Osteoblast (primary cell): ENCODE measurements around the gene TRPT1. TPM values are rescaled to one million over a fixed set of nuclear protein-coding genes. Genes with fewer than 3 reads are reported as not detected.

Experiments
- DNase-seq: peaks from one replicate; pipeline ENCODE4 v3.0.0; 2011; ENCODE audit warnings: low spot score, mixed read lengths; ENCODE audit not compliant: insufficient read length; ENCODE audit errors: missing footprints
- H2AFZ ChIP-seq: 2 replicates; pipeline ENCODE4 v1.6.0; 2011; ENCODE audit warnings: mild to moderate bottlenecking, low read length
- H3K27ac ChIP-seq: 2 replicates; pipeline ENCODE4 v1.5.1; 2011; ENCODE audit warnings: mild to moderate bottlenecking, low read depth, low read length, moderate library complexity
- H3K27me3 ChIP-seq: 2 replicates; pipeline ENCODE4 v1.6.0; 2012; ENCODE audit warnings: mild to moderate bottlenecking, control low read depth, inconsistent platforms, low read length, moderate library complexity; ENCODE audit not compliant: insufficient read depth
- H3K36me3 ChIP-seq: 2 replicates; pipeline ENCODE4 v1.5.1; 2011; ENCODE audit warnings: mild to moderate bottlenecking, low read length, control low read depth, moderate library complexity; ENCODE audit not compliant: insufficient read depth
- H3K4me1 ChIP-seq: 2 replicates; pipeline ENCODE4 v1.5.1; 2011; ENCODE audit warnings: mild to moderate bottlenecking, low read length, control low read depth, moderate library complexity; ENCODE audit not compliant: insufficient read depth
- H3K4me2 ChIP-seq: 2 replicates; pipeline ENCODE4 v1.6.0; 2011; ENCODE audit warnings: mild to moderate bottlenecking, low read length; ENCODE audit not compliant: insufficient read depth
- H3K4me3 ChIP-seq: fragments of 200-600 bp; sonication (generic); 3 replicates; pipeline ENCODE4 v1.5.1; 2012; ENCODE audit warnings: mild to moderate bottlenecking, low read length, inconsistent platforms; ENCODE audit not compliant: insufficient read depth
- H3K79me2 ChIP-seq: 2 replicates; pipeline ENCODE4 v1.6.0; 2012; ENCODE audit warnings: mild to moderate bottlenecking, low read length, control low read depth, inconsistent platforms; ENCODE audit not compliant: insufficient read depth
- H3K9me3 ChIP-seq: 2 replicates; pipeline ENCODE4 v1.5.1; 2011; ENCODE audit warnings: low read depth, low read length, control low read depth
- H4K20me1 ChIP-seq: 2 replicates; pipeline ENCODE4 v1.6.0; 2012; ENCODE audit warnings: mild to moderate bottlenecking, low read length, control low read depth; ENCODE audit not compliant: insufficient read depth
- CTCF ChIP-seq: IDR thresholded peaks from 2 replicates; pipeline ENCODE4 v1.5.1; 2011; ENCODE audit warnings: mild to moderate bottlenecking, low read depth, low read length, moderate library complexity; ENCODE audit errors: extremely low read depth
- total RNA-seq: library from RNA; depleted of rRNA; stranded (reverse); fragments of >200 nt; gene quantifications from 2 replicates; pipeline ENCODE4 v1.2.3, GENCODE V29; 2012

Gene TRPT1
- total RNA-seq, 1 donor, result 32.2 TPM

GRCh38 chr11:64253043-64253442 is 27.1 kb upstream of the TRPT1 start:
- TF ChIP-seq CTCF, result no peak
- Histone ChIP-seq H3K4me3 (no peak overlapping the region), H3K4me2 (peak overlapping the region; percentile 98), H2AFZ (no peak overlapping the region), H3K79me2 (peaks cover 30% of the 10 kb centered on the region), H4K20me1 (no peaks in the 10 kb centered on the region), H3K27me3 (no peaks in the 10 kb centered on the region), H3K4me1 (peaks cover 7% of the 10 kb centered on the region), H3K9me3 (no peaks in the 10 kb centered on the region), H3K27ac (no peak overlapping the region), H3K36me3 (peaks cover 22% of the 10 kb centered on the region)
- peak; percentile 85 for DNase-seq

- H3K4me2 ChIP-seq, result peak overlapping the region; percentile 98
- peak; percentile 61 for TF ChIP-seq CTCF
- peaks cover 20% of the 10 kb centered on the region for H3K36me3 ChIP-seq
- DNase-seq, result peak; percentile 99
- H3K4me3 ChIP-seq, result peak overlapping the region; percentile 91
- H2AFZ ChIP-seq, result peak overlapping the region; percentile 63
- peaks cover 7% of the 10 kb centered on the region for H3K4me1 ChIP-seq
- H3K27me3 ChIP-seq, result no peaks in the 10 kb centered on the region
- no peaks in the 10 kb centered on the region for H4K20me1 ChIP-seq
- no peaks in the 10 kb centered on the region for H3K9me3 ChIP-seq
- peak overlapping the region; percentile 58 for H3K27ac ChIP-seq
- H3K79me2 ChIP-seq, result peaks cover 30% of the 10 kb centered on the region
Observed at GRCh38 chr11:64252003-64252872, 26.3 kb upstream of the TRPT1 start.

- H3K27ac ChIP-seq, result peak overlapping the region; percentile 58
- peak overlapping the region; percentile 91 for H3K4me3 ChIP-seq
- TF ChIP-seq CTCF, result no peak
- DNase-seq, result no peak
- H3K79me2 ChIP-seq, result peaks cover 30% of the 10 kb centered on the region
- H3K4me1 ChIP-seq, result peaks cover 11% of the 10 kb centered on the region
- H3K4me2 ChIP-seq, result peak overlapping the region; percentile 98
- no peaks in the 10 kb centered on the region for H3K9me3 ChIP-seq
- H2AFZ ChIP-seq, result peak overlapping the region; percentile 63
- no peaks in the 10 kb centered on the region for H3K27me3 ChIP-seq
- peaks cover 19% of the 10 kb centered on the region for H3K36me3 ChIP-seq
- no peaks in the 10 kb centered on the region for H4K20me1 ChIP-seq
Observed at GRCh38 chr11:64251753-64252002, 25.7 kb upstream of the TRPT1 start.

- TF ChIP-seq CTCF, result peak; percentile 49
- Histone ChIP-seq H3K4me2 (peak within 1 kb of the TSS; percentile 98), H3K27me3 (no peaks in the 10 kb centered on the region), H3K79me2 (peaks cover 30% of the 10 kb centered on the region), H2AFZ (peak within 1 kb of the TSS; percentile 89), H3K4me3 (peak within 1 kb of the TSS; percentile 91), H3K27ac (peak within 1 kb of the TSS; percentile 58), H3K4me1 (peaks cover 11% of the 10 kb centered on the region), H3K9me3 (no peaks in the 10 kb centered on the region), H4K20me1 (no peaks in the 10 kb centered on the region), H3K36me3 (peaks cover 15% of the 10 kb centered on the region)
- DNase-seq, result peak; percentile 99
Observed at GRCh38 chr11:64251016-64251752, 25.2 kb upstream of the TRPT1 start, which contains the start of gene PLCB3. Gene PLCB3 (plus strand): TSS chr11:64251530. CDS start chr11:64251650, 120 bp downstream.
